HEK293 (cell line): ENCODE measurements around the gene TMEM170A.

Source experiments
- CTCF ChIP-seq: fragments of 450-650 bp; formaldehyde crosslinking; IDR thresholded peaks from 2 replicates; pipeline ENCODE4 v1.5.1; 2016; ENCODE audit warnings: missing biosample characterization, missing genetic modification characterization
- ZBTB7A ChIP-seq: fragments of 450-650 bp; formaldehyde crosslinking; IDR thresholded peaks from 2 replicates; pipeline ENCODE4 v1.5.1; 2016; ENCODE audit warnings: low read depth, missing biosample characterization, missing genetic modification characterization
- ZNF157 ChIP-seq: fragments of 450-650 bp; formaldehyde crosslinking; IDR thresholded peaks from 2 replicates; pipeline ENCODE4 v1.5.1; 2016; ENCODE audit warnings: missing biosample characterization, missing genetic modification characterization
- ZNF214 ChIP-seq: fragments of 450-650 bp; formaldehyde crosslinking; IDR thresholded peaks from 2 replicates; pipeline ENCODE4 v1.5.1; 2017; ENCODE audit warnings: missing biosample characterization, mild to moderate bottlenecking, missing genetic modification characterization, borderline replicate concordance
- ZNF266 ChIP-seq: fragments of 450-650 bp; formaldehyde crosslinking; IDR thresholded peaks from 2 replicates; pipeline ENCODE4 v1.5.1; 2016; ENCODE audit warnings: missing biosample characterization, missing genetic modification characterization, low read depth
- TF ChIP-seq, protein P1 (sequence below): fragments of 450-650 bp; formaldehyde crosslinking; IDR thresholded peaks from 2 replicates; pipeline ENCODE4 v1.5.1; 2016; ENCODE audit warnings: missing biosample characterization, missing genetic modification characterization

DNA sequence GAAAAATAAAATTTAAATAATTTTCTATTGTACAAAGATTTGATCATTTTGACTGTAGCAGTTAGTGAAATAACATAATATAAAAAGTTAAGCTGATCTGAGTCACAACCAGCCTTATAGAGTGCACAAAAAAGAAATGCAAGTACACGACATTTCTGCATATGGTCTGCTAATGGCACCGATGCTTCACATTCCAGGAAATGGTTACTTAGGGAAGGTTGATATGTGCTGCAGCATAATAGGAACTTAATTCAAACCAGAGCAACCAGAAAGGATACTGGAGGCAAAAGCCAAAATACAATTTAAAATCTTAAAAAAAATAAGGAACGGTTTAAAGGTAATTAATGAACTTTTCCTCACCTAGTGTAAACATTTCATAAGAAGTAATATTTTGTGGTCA, 21.2 kb downstream of the TMEM170A start:
- TF ChIP-seq CTCF (tag by site-specific recombination) (no peak), ZNF214 (no peak), ZNF157 (tag by site-specific recombination) (no peak), ZBTB7A (no peak), ZNF266 (no peak)
- TF ChIP-seq, protein P1, sequence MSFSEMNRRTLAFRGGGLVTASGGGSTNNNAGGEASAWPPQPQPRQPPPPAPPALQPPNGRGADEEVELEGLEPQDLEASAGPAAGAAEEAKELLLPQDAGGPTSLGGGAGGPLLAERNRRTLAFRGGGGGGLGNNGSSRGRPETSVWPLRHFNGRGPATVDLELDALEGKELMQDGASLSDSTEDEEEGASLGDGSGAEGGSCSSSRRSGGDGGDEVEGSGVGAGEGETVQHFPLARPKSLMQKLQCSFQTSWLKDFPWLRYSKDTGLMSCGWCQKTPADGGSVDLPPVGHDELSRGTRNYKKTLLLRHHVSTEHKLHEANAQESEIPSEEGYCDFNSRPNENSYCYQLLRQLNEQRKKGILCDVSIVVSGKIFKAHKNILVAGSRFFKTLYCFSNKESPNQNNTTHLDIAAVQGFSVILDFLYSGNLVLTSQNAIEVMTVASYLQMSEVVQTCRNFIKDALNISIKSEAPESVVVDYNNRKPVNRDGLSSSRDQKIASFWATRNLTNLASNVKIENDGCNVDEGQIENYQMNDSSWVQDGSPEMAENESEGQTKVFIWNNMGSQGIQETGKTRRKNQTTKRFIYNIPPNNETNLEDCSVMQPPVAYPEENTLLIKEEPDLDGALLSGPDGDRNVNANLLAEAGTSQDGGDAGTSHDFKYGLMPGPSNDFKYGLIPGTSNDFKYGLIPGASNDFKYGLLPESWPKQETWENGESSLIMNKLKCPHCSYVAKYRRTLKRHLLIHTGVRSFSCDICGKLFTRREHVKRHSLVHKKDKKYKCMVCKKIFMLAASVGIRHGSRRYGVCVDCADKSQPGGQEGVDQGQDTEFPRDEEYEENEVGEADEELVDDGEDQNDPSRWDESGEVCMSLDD = no peak
